ENCODE data around the gene VCX3B. TPM values are rescaled to one million over a fixed set of nuclear protein-coding genes. Genes with fewer than 3 reads are reported as not detected.
"Not testable (repeated sequence)": the region's sequence is repeated elsewhere in the genome, so short reads cannot be mapped to it uniquely, and the experiment has no call there.

VCX3B gene
- total RNA-seq, 1 donor from 2014 or later, result not detected

- no peak for ATAC-seq (ENCODE audit: low read depth)
- H3K27me3 Mint-ChIP-seq, result no peaks in the 10 kb centered on the region
- TF ChIP-seq, protein P1, sequence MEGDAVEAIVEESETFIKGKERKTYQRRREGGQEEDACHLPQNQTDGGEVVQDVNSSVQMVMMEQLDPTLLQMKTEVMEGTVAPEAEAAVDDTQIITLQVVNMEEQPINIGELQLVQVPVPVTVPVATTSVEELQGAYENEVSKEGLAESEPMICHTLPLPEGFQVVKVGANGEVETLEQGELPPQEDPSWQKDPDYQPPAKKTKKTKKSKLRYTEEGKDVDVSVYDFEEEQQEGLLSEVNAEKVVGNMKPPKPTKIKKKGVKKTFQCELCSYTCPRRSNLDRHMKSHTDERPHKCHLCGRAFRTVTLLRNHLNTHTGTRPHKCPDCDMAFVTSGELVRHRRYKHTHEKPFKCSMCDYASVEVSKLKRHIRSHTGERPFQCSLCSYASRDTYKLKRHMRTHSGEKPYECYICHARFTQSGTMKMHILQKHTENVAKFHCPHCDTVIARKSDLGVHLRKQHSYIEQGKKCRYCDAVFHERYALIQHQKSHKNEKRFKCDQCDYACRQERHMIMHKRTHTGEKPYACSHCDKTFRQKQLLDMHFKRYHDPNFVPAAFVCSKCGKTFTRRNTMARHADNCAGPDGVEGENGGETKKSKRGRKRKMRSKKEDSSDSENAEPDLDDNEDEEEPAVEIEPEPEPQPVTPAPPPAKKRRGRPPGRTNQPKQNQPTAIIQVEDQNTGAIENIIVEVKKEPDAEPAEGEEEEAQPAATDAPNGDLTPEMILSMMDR (IDR thresholded peaks at IDR 0.05), result no peak
- H3K27ac Mint-ChIP-seq, result no peak overlapping the region
- intact Hi-C loops (cut with micrococcal nuclease), result no loop called here
- peaks cover 3% of the 10 kb centered on the region for H3K9me3 Mint-ChIP-seq
- POLR2A ChIA-PET, result no interaction called here
- no peaks in the 10 kb centered on the region for H3K4me1 Mint-ChIP-seq
- no peak overlapping the region for H3K4me3 Mint-ChIP-seq
- CTCF ChIA-PET, result no interaction called here
- no peak for DNase-seq
- H3K36me3 Mint-ChIP-seq (ENCODE audit: low read depth), result no peaks in the 10 kb centered on the region
Measured at GRCh38 chrX:8462488-8462887, 2.1 kb upstream of the VCX3B start.

DNA sequence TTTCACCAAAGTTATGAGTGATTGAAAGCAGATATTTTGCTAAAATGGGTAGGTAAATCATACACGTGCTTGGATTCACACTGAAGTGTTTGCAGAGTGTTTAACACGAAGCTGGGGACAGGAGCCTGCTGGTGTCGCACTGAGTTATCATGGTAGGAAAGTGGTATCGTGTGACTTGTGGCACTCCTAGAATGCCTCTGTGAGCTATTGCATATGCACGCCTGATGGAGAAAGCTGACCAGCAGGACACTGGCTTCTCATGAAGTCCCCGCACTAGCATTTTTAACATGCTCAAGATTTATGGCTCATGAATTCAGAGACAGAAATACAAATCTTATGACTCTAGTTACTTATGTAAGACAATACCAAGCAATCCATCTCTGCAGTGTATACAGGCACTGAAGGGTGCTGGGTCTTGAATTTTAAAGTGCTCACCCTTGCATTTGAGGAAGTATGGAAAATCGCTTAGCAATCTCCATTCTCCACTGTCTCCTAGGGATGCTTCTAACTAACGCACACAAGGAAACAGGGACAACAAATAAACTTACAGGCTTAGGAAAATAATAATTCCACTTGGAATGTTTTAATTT, 19.8 kb downstream of the VCX3B start:
- Mint-ChIP-seq H3K27ac (no peak overlapping the region), H3K4me1 (no peaks in the 10 kb centered on the region), H3K36me3 (ENCODE audit: low read depth) (no peaks in the 10 kb centered on the region), H3K27me3 (no peaks in the 10 kb centered on the region), H3K4me3 (no peak overlapping the region), H3K9me3 (peaks cover 3% of the 10 kb centered on the region)
- POLR2A ChIA-PET, result no interaction called here
- intact Hi-C loops (cut with micrococcal nuclease), result no loop called here
- TF ChIP-seq, protein P1 (IDR thresholded peaks at IDR 0.05), result no peak
- ATAC-seq (ENCODE audit: low read depth) (no peak), DNase-seq (no peak)
- CTCF ChIA-PET, result no interaction called here

- H3K4me1 Mint-ChIP-seq; POLR2A ChIA-PET; H3K4me3 Mint-ChIP-seq; H3K27ac Mint-ChIP-seq; intact Hi-C loops (cut with micrococcal nuclease); H3K27me3 Mint-ChIP-seq; DNase-seq; ATAC-seq (ENCODE audit: low read depth); H3K9me3 Mint-ChIP-seq; H3K36me3 Mint-ChIP-seq (ENCODE audit: low read depth); CTCF ChIA-PET: not testable (repeated sequence)
Measured at GRCh38 chrX:8495036-8495435, 30.4 kb downstream of the VCX3B start.

DNA sequence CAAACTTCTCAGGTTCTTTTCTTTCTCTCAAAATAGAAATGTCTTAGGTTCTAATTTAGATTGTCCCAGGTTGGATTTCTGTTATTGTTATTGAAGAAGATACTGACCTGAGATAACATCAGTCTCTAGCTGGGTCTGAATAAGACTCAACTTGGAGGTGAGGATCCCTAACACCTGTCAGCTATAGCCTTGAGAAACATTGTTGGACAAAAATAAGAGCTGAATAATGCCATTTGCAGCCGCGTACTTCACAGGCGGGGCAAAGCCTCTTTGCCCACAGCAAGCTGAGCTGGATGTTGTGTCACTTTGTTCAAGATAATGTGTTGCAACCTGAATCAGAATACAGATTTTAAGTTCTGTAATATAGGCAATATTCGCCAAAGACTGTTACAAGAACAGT, 35.6 kb downstream of the VCX3B start:
- DNase-seq, result no peak
- ATAC-seq (ENCODE audit: low read depth), result no peak
- intact Hi-C loops (cut with micrococcal nuclease), result no loop called here
- ChIA-PET POLR2A (no interaction called here), CTCF (no interaction called here)
- H3K4me3 Mint-ChIP-seq, result no peak overlapping the region
- no peak overlapping the region for H3K27ac Mint-ChIP-seq
- no peaks in the 10 kb centered on the region for H3K36me3 Mint-ChIP-seq (ENCODE audit: low read depth)
- no peaks in the 10 kb centered on the region for H3K27me3 Mint-ChIP-seq
- TF ChIP-seq, protein P1 (IDR thresholded peaks at IDR 0.05), result no peak
- no peaks in the 10 kb centered on the region for H3K4me1 Mint-ChIP-seq
- no peaks in the 10 kb centered on the region for H3K9me3 Mint-ChIP-seq

- H3K36me3 Mint-ChIP-seq (ENCODE audit: low read depth); H3K27me3 Mint-ChIP-seq; ATAC-seq (ENCODE audit: low read depth); H3K4me3 Mint-ChIP-seq; intact Hi-C loops (cut with micrococcal nuclease); CTCF ChIA-PET; H3K4me1 Mint-ChIP-seq; H3K9me3 Mint-ChIP-seq; H3K27ac Mint-ChIP-seq; DNase-seq; POLR2A ChIA-PET: not testable (repeated sequence)
Measured at GRCh38 chrX:8502101-8502500, 37.5 kb downstream of the VCX3B start.

- Mint-ChIP-seq H3K36me3 (ENCODE audit: low read depth) (no peaks in the 10 kb centered on the region), H3K4me1 (no peaks in the 10 kb centered on the region), H3K27ac (no peak overlapping the region), H3K4me3 (no peak overlapping the region), H3K9me3 (no peaks in the 10 kb centered on the region), H3K27me3 (no peaks in the 10 kb centered on the region)
- TF ChIP-seq, protein P1 (IDR thresholded peaks at IDR 0.05), result no peak
- intact Hi-C loops (cut with micrococcal nuclease), result no loop called here
- no peak for DNase-seq
- POLR2A ChIA-PET, result no interaction called here
- CTCF ChIA-PET, result no interaction called here
- ATAC-seq (ENCODE audit: low read depth), result no peak
Measured at GRCh38 chrX:8504451-8504850, 39.8 kb downstream of the VCX3B start.
